ENCODE results near the gene NECAP2. TPM values are rescaled to one million over a fixed set of nuclear protein-coding genes. Genes with fewer than 3 reads are reported as not detected.

Gene NECAP2
- 41.2 TPM for total RNA-seq

- peak; percentile 96 for DNase-seq
Measured at GRCh38 chr1:16440470-16441281, at the start of gene NECAP2. Gene NECAP2 (plus strand): TSS chr1:16440724. CDS start chr1:16440762, 38 bp downstream.

GRCh38 chr1:16391411-16391810 is 49.1 kb upstream of the NECAP2 start:
- DNase-seq = no peak

GRCh38 chr1:16392740-16393569 is 47.6 kb upstream of the NECAP2 start:
- DNase-seq = no peak

- no peak for DNase-seq
Measured at GRCh38 chr1:16393570-16394521, 46.7 kb upstream of the NECAP2 start.

- no peak for DNase-seq
Measured at GRCh38 chr1:16394977-16395376, 45.5 kb upstream of the NECAP2 start.

GRCh38 chr1:16396591-16396990 is 43.9 kb upstream of the NECAP2 start:
- no peak for DNase-seq

- DNase-seq = no peak
Measured at GRCh38 chr1:16397120-16397519, 43.4 kb upstream of the NECAP2 start.

- DNase-seq = no peak
Measured at GRCh38 chr1:16398371-16398953, 42.1 kb upstream of the NECAP2 start.

GRCh38 chr1:16402742-16403141 is 37.8 kb upstream of the NECAP2 start:
- no peak for DNase-seq

- DNase-seq = no peak
Measured at GRCh38 chr1:16405441-16405840, 35.1 kb upstream of the NECAP2 start.

GRCh38 chr1:16406868-16407267 is 33.7 kb upstream of the NECAP2 start:
- no peak for DNase-seq

- DNase-seq = no peak
Measured at GRCh38 chr1:16409536-16410152, 30.9 kb upstream of the NECAP2 start.

- no peak for DNase-seq
Measured at GRCh38 chr1:16410803-16411202, 29.7 kb upstream of the NECAP2 start.

GRCh38 chr1:16413191-16413590 is 27.3 kb upstream of the NECAP2 start:
- no peak for DNase-seq

GRCh38 chr1:16418823-16419425 is 21.6 kb upstream of the NECAP2 start:
- no peak for DNase-seq

- no peak for DNase-seq
Measured at GRCh38 chr1:16420424-16421118, 20.0 kb upstream of the NECAP2 start.

- no peak for DNase-seq
Measured at GRCh38 chr1:16421201-16421600, 19.3 kb upstream of the NECAP2 start.

GRCh38 chr1:16422041-16422440 is 18.5 kb upstream of the NECAP2 start:
- no peak for DNase-seq

- no peak for DNase-seq
Measured at GRCh38 chr1:16425125-16426025, 15.1 kb upstream of the NECAP2 start.
